Measurements from ENCODE around the gene TMEM106B.

The TMEM106B gene

GRCh38 chr7:12178317-12178716, 32.8 kb upstream of the TMEM106B start:
- no peak for DNase-seq
- no peak for TF ChIP-seq CTCF (IDR thresholded peaks at IDR 0.05)
- no peaks in the 10 kb centered on the region for H3K4me1 Mint-ChIP-seq
- H3K27me3 Mint-ChIP-seq (ENCODE audit: low read depth, poor library complexity): no peaks in the 10 kb centered on the region
- no peaks in the 10 kb centered on the region for H3K9me3 Mint-ChIP-seq
- no peak overlapping the region for H3K27ac Mint-ChIP-seq
- H3K4me3 Mint-ChIP-seq: no peak overlapping the region
- no peaks in the 10 kb centered on the region for H3K36me3 Mint-ChIP-seq (ENCODE audit: low read depth)

- Mint-ChIP-seq H3K9me3 (no peaks in the 10 kb centered on the region), H3K4me3 (no peak overlapping the region), H3K4me1 (no peaks in the 10 kb centered on the region), H3K27ac (no peak overlapping the region), H3K36me3 (ENCODE audit: low read depth) (no peaks in the 10 kb centered on the region), H3K27me3 (ENCODE audit: low read depth, poor library complexity) (peaks cover 5% of the 10 kb centered on the region)
- TF ChIP-seq CTCF (IDR thresholded peaks at IDR 0.05): no peak
- DNase-seq: no peak
Observed at GRCh38 chr7:12194426-12194825, 16.7 kb upstream of the TMEM106B start.

GRCh38 chr7:12196386-12196785, 14.7 kb upstream of the TMEM106B start:
- no peak overlapping the region for H3K4me3 Mint-ChIP-seq
- peaks cover 8% of the 10 kb centered on the region for H3K27me3 Mint-ChIP-seq (ENCODE audit: low read depth, poor library complexity)
- TF ChIP-seq CTCF (IDR thresholded peaks at IDR 0.05): no peak
- H3K9me3 Mint-ChIP-seq: no peaks in the 10 kb centered on the region
- no peak overlapping the region for H3K27ac Mint-ChIP-seq
- no peaks in the 10 kb centered on the region for H3K4me1 Mint-ChIP-seq
- no peaks in the 10 kb centered on the region for H3K36me3 Mint-ChIP-seq (ENCODE audit: low read depth)
- no peak for DNase-seq

- DNase-seq: no peak
- Mint-ChIP-seq H3K27ac (no peak overlapping the region), H3K9me3 (no peaks in the 10 kb centered on the region), H3K36me3 (ENCODE audit: low read depth) (no peaks in the 10 kb centered on the region), H3K4me1 (no peaks in the 10 kb centered on the region), H3K4me3 (no peak overlapping the region), H3K27me3 (ENCODE audit: low read depth, poor library complexity) (peaks cover 4% of the 10 kb centered on the region)
- TF ChIP-seq CTCF (IDR thresholded peaks at IDR 0.05): no peak
Observed at GRCh38 chr7:12199363-12199762, 11.7 kb upstream of the TMEM106B start.

- H3K27ac Mint-ChIP-seq: no peak overlapping the region
- no peaks in the 10 kb centered on the region for H3K9me3 Mint-ChIP-seq
- TF ChIP-seq CTCF (IDR thresholded peaks at IDR 0.05): no peak
- H3K27me3 Mint-ChIP-seq (ENCODE audit: low read depth, poor library complexity): peaks cover 30% of the 10 kb centered on the region
- H3K4me3 Mint-ChIP-seq: no peak overlapping the region
- peaks cover 12% of the 10 kb centered on the region for H3K4me1 Mint-ChIP-seq
- no peak for DNase-seq
- no peaks in the 10 kb centered on the region for H3K36me3 Mint-ChIP-seq (ENCODE audit: low read depth)
Observed at GRCh38 chr7:12207046-12207445, 4.0 kb upstream of the TMEM106B start.

- H3K4me1 Mint-ChIP-seq: peaks cover 29% of the 10 kb centered on the region
- H3K9me3 Mint-ChIP-seq: no peaks in the 10 kb centered on the region
- TF ChIP-seq CTCF (IDR thresholded peaks at IDR 0.05): no peak
- peaks cover 1% of the 10 kb centered on the region for H3K36me3 Mint-ChIP-seq (ENCODE audit: low read depth)
- no peak for DNase-seq
- H3K4me3 Mint-ChIP-seq: no peak overlapping the region
- H3K27me3 Mint-ChIP-seq (ENCODE audit: low read depth, poor library complexity): peaks cover 30% of the 10 kb centered on the region
- no peak overlapping the region for H3K27ac Mint-ChIP-seq
Observed at GRCh38 chr7:12209221-12209620, 1.9 kb upstream of the TMEM106B start.

Measured in nephron progenitor cell (in vitro differentiated cells).